BE2C (cell line): ENCODE measurements around the gene PKM.
A peak's percentile ranks its signal among the peaks of the same experiment; 100 is the strongest.

Source experiments
- DNase-seq: peaks from one replicate; pipeline ENCODE4 v3.0.0-alpha.2; 2020
- H3K27me3 ChIP-seq: fragments of 250-450 bp; sonication (Bioruptor Pico); 2 replicates; pipeline ENCODE4 v1.5.1; 2020; ENCODE audit warnings: mild to moderate bottlenecking
- H3K36me3 ChIP-seq: fragments of 250-450 bp; sonication (Bioruptor Pico); 2 replicates; pipeline ENCODE4 v1.5.1; 2020; ENCODE audit warnings: mild to moderate bottlenecking
- H3K4me1 ChIP-seq: fragments of 250-450 bp; sonication (Bioruptor Pico); 2 replicates; pipeline ENCODE4 v1.5.1; 2020
- H3K4me3 ChIP-seq: 2 replicates; pipeline ENCODE4 v1.5.1; 2011; ENCODE audit warnings: low read depth, low read length
- H3K9me3 ChIP-seq: fragments of 250-450 bp; sonication (Bioruptor Pico); 2 replicates; pipeline ENCODE4 v1.5.1; 2020
- CTCF ChIP-seq: IDR thresholded peaks from 2 replicates; pipeline ENCODE4 v1.5.1; 2012; ENCODE audit warnings: mild to moderate bottlenecking, low read depth, low read length

PKM gene

DNA sequence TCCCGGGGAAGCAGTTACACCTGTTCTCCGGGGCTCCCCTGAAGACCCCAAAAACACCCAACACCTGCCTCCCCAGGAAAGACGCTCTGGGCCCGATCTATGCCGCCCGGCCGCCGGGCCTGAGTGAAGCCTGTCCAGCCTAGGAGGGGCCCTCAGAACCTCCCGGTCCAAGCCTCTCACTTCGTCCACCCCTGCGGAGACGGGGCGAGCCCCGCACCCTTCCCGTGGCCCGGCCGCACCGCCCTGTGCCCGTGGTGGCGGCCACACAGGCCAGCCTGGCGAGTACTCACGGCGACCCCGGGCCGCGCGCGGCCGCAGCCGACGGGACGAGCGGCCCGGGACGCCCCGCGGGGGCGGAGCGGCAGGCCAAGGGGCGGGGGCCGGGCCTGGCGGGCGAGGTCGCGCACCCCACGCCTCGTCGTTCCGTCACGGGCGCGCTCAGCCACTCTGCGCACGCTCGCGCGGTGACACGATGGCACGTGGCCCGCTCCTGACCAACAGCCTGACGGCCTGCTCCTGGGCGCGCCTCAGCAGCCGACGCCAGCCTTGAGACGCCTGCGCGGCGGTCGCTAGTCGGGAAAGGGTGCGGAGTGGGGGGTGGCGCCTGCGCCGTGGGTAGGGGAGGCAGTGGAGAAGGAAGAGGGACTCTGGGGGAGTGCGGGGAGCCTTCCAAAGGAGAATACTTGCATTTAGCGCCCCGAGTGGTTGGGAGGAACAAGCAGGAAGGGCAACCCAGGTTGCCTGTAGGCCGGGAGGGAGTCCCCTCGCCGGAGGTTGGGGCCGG, 41.4 kb upstream of the PKM start, which contains the start of gene PARP6:
Gene PARP6, minus strand, starts transcription at position 342 of the 784 bp plus-strand sequence. CDS start 5,077 bp downstream, outside the sequence.
- H3K4me3 ChIP-seq, result peak within 1 kb of the TSS; percentile 81
- DNase-seq, result peak; percentile 99
- H3K36me3 ChIP-seq, result peaks cover 15% of the 10 kb centered on the region
- H3K9me3 ChIP-seq, result no peaks in the 10 kb centered on the region
- no peaks in the 10 kb centered on the region for H3K4me1 ChIP-seq
- TF ChIP-seq CTCF, result peak; percentile 70
- H3K27me3 ChIP-seq, result no peaks in the 10 kb centered on the region

DNA sequence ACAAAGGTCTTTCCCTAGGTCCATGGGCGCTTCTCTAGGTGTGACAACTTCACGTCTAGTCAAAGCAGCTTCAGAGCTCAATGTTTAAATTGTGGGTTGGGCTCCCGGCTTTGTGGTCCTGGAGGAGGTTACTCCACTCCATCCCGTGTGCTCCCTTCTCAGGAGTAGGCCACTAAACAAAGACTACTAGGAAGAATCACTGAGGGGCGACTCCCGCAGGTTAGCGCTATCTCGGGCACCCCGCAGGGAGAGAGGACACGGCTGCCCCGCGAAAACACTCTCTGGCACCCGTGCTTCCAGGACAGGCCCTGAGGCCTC, 40.9 kb upstream of the PKM start:
- Histone ChIP-seq H3K9me3 (no peaks in the 10 kb centered on the region), H3K36me3 (peaks cover 18% of the 10 kb centered on the region), H3K4me1 (no peaks in the 10 kb centered on the region), H3K4me3 (peak overlapping the region; percentile 81), H3K27me3 (no peaks in the 10 kb centered on the region)
- no peak for DNase-seq
- TF ChIP-seq CTCF, result no peak

- TF ChIP-seq CTCF, result no peak
- Histone ChIP-seq H3K4me3 (peak overlapping the region; percentile 81), H3K9me3 (no peaks in the 10 kb centered on the region), H3K36me3 (peaks cover 19% of the 10 kb centered on the region), H3K4me1 (no peaks in the 10 kb centered on the region), H3K27me3 (no peaks in the 10 kb centered on the region)
- no peak for DNase-seq
Measured at GRCh38 chr15:72271221-72271620, 40.2 kb upstream of the PKM start.

DNA sequence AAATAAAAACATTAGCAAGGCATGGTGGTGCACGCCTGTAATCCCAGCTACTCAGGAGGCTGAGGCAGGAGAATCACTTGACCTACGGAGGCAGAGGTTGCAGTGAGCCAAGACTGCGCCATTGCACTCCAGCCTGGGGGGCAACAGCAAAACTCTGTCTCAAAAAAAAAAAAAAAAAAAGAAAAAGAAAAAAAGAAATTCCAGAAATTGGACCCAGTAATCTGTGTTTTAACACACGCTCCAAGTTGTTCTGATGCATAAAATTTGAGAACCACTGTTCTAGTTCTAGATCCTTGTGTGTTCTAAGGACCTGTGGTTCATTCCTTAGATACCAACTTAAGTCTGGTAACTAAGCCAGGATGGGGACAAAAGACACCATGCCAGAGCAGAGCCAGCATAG, 38.7 kb upstream of the PKM start:
- Histone ChIP-seq H3K4me1 (no peaks in the 10 kb centered on the region), H3K36me3 (peaks cover 34% of the 10 kb centered on the region), H3K27me3 (no peaks in the 10 kb centered on the region), H3K9me3 (no peaks in the 10 kb centered on the region), H3K4me3 (no peak overlapping the region)
- TF ChIP-seq CTCF, result no peak
- no peak for DNase-seq

GRCh38 chr15:72265031-72265430, 34.0 kb upstream of the PKM start:
- TF ChIP-seq CTCF, result no peak
- Histone ChIP-seq H3K36me3 (peaks cover 74% of the 10 kb centered on the region), H3K27me3 (no peaks in the 10 kb centered on the region), H3K4me1 (no peaks in the 10 kb centered on the region), H3K9me3 (no peaks in the 10 kb centered on the region), H3K4me3 (no peak overlapping the region)
- DNase-seq, result no peak

DNA sequence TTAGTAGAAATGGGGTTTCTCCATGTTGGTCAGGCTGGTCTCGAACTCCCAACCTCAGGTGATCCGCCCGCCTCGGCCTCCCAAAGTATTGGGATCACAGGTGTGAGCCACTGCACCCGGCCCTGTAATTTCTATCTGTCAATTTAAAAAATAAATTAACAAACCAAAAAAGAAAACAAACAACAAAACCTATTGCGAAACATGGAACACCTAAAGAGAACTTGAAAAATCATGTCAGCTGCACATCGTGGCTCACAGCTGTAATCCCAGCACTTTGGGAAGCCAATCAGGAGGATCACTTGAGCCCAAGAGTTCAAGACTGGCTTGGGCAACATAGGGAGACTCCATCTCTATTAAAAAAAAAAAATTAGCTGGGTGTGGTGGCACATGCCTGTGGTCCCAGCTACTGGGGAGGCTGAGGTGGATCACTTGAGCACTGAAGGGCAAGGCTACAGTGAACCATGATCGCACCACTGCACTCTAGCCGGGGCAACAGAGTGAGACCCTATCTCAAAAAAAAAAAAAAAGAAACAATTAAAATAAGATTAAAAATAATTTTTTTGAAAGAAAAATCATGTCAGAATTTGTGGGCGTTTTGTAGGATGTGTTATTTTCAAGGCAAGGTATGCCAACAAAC, 21.8 kb upstream of the PKM start:
- Histone ChIP-seq H3K9me3 (no peaks in the 10 kb centered on the region), H3K4me1 (no peaks in the 10 kb centered on the region), H3K27me3 (no peaks in the 10 kb centered on the region), H3K36me3 (peaks cover 62% of the 10 kb centered on the region), H3K4me3 (no peak overlapping the region)
- no peak for DNase-seq
- no peak for TF ChIP-seq CTCF
